Measurements from ENCODE around the gene CFB. TPM values are rescaled to one million over a fixed set of nuclear protein-coding genes. Genes with fewer than 3 reads are reported as not detected.
A peak's percentile ranks its signal among the peaks of the same experiment; 100 is the strongest.

The CFB gene
- total and polyA plus RNA-seq, 9 of the 15 experiments (the other 6 are each of a cell fraction or from before 2014, with no cell fraction given), result 0.08 to 0.91 (median 0.22) TPM; not detected in 4

DNA sequence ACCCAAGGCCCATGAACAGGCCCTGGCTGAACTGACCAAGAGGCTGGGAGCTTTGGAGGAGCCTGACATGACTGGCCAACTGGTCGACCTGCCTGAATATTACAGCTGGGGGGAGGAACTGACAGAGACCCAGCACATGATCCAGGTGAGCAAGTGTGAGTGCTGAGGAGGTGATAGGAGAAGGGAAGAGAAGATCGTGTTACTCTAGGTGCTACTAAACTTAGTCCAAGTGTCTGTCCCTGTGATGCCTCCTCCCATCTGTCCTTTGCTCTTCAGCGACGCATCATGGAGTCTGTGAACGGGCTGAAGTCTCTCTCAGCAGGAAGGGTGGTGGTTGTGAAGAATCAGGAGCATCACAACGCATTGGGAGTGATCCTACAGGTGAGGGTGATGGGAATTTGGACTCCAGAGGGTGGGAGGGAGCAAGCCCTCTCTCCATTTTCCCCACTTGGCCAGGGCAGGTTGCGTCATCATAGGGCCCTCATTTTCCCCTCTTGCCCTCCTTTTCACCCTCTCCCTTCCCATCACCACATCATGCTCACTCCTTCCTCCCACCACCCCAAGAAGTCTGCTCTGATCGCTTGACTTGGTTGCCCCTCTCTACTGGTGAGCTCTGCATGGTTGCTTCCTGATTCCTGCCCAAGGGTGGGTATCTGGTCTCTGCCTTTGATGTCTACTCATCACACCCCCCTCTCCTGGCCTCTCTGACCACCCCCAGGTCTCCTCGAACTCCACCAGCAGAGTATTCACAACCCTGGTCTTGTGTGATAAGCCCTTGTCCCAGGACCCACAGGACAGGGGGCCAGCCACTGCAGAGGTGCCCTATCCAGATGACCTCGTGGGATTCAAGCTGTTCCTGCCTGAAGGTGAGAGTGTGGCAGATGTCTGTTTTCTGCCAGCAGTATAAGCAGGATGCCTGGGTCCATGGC is 21.4 kb downstream of the CFB start (continued):
- TF ChIP-seq ZNF175 (CRISPR knock-in tag; IDR thresholded peaks at IDR 0.05; ENCODE audit: low read depth) (no peak), ZNF583 (CRISPR knock-in tag; IDR thresholded peaks at IDR 0.05) (no peak), ZNF696 (CRISPR knock-in tag; conservative IDR thresholded peaks at IDR 0.05) (no peak), CBFA2T3 (IDR thresholded peaks at IDR 0.05) (peak; percentile 23; the same call in 1 of the 2 replicates), ZBTB43 (CRISPR knock-in tag; IDR thresholded peaks at IDR 0.05) (no peak), GTF2F1 (IDR thresholded peaks at IDR 0.05; ENCODE audit: low read depth, low read length) (no peak), NR2C1 (IDR thresholded peaks at IDR 0.05) (no peak), NR2C1 (tag; IDR thresholded peaks at IDR 0.05) (no peak)
- TF ChIP-seq, protein P1, sequence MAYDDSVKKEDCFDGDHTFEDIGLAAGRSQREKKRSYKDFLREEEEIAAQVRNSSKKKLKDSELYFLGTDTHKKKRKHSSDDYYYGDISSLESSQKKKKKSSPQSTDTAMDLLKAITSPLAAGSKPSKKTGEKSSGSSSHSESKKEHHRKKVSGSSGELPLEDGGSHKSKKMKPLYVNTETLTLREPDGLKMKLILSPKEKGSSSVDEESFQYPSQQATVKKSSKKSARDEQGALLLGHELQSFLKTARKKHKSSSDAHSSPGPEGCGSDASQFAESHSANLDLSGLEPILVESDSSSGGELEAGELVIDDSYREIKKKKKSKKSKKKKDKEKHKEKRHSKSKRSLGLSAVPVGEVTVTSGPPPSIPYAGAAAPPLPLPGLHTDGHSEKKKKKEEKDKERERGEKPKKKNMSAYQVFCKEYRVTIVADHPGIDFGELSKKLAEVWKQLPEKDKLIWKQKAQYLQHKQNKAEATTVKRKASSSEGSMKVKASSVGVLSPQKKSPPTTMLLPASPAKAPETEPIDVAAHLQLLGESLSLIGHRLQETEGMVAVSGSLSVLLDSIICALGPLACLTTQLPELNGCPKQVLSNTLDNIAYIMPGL (CRISPR knock-in tag; IDR thresholded peaks at IDR 0.05), result no peak
